Measurements from ENCODE around the gene DHX36.
A peak's percentile ranks its signal among the peaks of the same experiment; 100 is the strongest.

DHX36 gene, protein sequence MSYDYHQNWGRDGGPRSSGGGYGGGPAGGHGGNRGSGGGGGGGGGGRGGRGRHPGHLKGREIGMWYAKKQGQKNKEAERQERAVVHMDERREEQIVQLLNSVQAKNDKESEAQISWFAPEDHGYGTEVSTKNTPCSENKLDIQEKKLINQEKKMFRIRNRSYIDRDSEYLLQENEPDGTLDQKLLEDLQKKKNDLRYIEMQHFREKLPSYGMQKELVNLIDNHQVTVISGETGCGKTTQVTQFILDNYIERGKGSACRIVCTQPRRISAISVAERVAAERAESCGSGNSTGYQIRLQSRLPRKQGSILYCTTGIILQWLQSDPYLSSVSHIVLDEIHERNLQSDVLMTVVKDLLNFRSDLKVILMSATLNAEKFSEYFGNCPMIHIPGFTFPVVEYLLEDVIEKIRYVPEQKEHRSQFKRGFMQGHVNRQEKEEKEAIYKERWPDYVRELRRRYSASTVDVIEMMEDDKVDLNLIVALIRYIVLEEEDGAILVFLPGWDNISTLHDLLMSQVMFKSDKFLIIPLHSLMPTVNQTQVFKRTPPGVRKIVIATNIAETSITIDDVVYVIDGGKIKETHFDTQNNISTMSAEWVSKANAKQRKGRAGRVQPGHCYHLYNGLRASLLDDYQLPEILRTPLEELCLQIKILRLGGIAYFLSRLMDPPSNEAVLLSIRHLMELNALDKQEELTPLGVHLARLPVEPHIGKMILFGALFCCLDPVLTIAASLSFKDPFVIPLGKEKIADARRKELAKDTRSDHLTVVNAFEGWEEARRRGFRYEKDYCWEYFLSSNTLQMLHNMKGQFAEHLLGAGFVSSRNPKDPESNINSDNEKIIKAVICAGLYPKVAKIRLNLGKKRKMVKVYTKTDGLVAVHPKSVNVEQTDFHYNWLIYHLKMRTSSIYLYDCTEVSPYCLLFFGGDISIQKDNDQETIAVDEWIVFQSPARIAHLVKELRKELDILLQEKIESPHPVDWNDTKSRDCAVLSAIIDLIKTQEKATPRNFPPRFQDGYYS

GRCh38 chr3:154323891-154324738 lies at the start of gene DHX36:
TSS of gene DHX36 (minus strand) at chr3:154324487. CDS start at chr3:154324416, 71 bp downstream.
- peak; percentile 94 for DNase-seq

DNA sequence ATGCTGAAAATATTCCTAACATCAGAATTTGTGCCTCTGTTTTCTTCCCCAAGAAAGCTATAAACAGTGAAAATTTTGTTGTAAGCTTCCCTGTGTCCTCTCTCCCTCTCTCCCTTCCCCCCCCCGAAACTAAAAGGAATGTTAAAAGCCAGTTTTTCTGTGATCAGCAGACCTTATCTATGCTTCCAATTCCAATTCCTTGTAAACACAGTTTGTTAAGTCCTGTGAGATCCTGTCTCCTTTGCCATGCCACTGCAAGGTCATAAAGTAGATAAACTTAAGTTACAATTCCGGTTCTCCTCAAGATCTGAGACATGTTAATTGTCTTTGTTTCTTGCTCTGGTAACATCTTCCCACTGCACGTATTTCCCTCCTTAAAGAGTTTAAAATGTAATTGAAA lies 42.9 kb upstream of the DHX36 start:
- DNase-seq = no peak

GRCh38 chr3:154364849-154365248 lies 40.6 kb upstream of the DHX36 start:
- no peak for DNase-seq

DNA sequence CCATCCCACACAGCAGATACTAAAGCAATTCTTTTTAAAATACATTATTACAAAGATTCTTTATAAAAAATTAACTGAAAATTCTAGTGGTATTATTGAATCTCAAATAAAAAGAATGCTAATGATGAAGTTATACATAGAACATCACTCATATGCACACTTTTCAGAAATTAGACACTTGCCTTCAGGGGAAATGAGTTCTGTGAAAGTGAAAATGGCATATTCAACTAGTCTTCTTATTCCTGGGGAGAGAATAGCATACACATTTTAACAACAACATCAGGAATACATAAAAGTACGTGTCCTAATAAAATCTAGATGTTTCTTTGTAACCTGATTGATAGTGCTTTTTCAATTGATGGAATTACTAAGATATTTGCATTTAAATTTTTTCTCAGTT lies 36.8 kb upstream of the DHX36 start:
- DNase-seq = no peak

- DNase-seq = no peak
Measured at GRCh38 chr3:154356009-154356408, 31.7 kb upstream of the DHX36 start.

DNA sequence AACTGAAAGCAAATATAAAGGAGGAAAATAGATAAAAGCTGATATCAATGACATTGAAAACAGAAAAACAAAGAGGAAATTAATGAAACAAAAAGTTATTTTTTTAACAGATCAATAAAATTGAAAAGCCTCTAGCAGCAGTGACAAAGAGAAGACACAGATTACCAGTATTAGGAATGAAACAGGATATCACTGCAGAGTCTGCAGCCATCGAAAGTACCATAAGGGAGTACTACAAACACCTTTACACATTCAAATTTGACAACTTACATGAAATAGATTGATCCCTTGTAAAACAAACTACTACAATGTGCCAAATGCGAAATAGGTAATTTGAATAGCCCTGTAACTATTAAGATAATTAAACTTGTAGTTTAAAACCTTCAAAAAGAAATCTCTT lies 24.9 kb upstream of the DHX36 start:
- DNase-seq = no peak

- no peak for DNase-seq
Measured at GRCh38 chr3:154345422-154346122, 21.3 kb upstream of the DHX36 start.

DNA sequence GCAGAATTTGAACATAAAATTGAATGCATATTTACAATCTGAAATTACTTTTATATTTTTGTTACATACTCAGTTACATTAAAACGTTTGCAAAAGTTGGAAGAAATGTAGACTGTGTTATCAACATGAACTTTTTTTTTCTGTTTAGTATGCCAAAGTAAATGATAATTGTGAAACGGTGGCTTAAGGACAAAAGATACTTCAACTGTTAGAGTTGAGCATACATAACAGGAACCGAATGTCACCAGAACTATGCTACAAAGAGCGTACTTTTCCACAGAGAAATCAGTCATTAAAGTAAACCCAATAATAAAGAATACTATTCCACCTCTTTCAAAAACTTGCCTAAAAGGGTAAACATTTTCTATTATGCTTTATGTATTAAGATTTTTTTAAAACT lies 14.3 kb upstream of the DHX36 start:
- DNase-seq = no peak

DNA sequence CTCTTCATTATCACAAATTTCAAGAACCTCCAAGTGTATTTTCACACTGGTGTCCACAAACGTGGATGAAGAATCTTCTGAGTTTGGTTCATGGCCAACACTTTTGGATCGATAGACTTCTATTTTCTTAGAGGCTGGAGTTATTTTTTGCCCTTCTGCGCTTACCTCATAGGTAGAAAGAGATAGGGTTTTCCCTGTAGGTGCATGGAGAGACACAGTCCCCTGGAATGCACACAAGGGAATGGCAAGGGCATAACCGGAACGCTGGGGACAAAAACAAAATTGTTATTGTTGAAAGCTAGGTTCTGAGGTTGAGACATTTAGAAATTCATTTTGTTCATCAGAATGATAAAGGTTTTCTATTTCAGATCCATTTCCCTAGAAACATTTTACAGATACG lies 13.7 kb upstream of the DHX36 start:
- no peak for DNase-seq

DNA sequence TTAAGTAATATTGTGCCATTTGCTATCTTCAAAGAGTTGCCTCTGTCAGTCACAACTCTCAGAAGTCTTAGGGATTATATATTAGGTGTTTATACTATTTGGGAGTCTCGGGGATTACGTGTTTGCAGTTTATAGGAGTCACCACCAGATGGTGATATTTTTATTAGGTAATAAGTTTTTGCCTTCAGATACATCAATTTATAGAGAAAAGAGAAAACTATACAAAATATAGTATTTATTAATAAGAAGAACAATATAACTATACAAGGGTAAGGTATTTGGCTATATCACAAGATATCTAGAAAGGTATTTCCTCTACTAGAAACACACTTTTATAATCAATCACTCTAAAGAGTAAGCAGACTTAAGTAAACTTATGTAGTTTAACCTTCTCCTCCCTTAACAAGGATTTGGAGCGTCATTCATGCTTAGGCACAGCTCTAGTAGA lies 10.7 kb upstream of the DHX36 start:
- no peak for DNase-seq

DNA sequence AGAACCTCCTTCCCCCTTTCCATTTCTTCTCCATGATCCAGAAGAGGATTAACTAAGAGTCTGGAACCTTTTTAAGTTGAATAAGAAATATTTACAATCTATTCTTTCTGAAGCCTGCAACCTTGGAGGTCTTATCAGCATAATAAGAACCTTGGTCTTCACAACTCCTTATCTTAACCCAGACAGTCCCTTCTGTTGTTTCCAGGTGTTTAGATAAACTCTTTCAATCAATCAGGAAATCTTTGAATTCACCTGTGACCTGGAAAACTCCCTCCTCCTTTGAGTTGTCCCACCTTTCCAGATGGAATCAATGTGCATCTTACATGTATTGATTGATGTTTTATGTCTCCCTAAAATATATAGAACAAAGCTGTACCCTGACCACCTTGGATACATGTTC lies 3.6 kb upstream of the DHX36 start:
- DNase-seq = no peak

DNA sequence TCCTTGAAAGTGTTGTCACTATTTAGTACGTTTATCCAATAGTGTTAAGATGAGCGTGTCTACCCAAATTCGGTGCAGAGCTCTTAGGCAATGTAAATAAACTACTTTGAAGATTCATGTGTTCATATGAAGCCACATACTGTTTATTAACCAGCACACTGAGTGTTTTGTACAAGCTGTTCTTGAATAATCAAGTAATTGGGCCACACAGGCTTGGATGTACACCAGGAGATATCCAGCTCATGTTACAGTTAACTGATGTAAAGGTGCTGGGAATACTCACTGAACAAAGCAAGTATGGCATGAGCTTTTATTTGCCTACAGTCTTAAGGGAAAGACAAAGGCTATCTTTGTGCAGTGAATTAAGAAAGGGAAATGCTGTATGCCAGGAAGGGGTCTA lies 632 bp upstream of the DHX36 start:
- no peak for DNase-seq

- DNase-seq = no peak
Measured at GRCh38 chr3:154316974-154317767, 7.1 kb downstream of the DHX36 start.

DNA sequence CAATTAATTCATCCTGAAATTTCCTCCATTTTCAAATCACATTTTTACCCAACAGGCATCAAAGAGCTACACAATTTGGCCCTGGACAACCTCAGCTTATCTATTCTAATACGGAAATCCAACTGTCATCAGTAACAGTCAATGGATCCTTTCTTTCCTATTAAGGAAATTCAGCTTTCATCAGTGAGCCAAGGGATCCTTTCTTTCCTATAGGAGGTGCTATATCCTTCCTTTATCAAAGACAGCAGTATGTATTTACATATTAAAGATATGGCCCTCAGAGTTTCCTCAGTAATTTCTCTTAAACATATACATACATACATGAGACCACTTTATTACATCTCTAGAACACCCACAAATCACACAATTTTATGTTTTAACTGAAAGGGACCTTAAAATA lies 10.1 kb downstream of the DHX36 start:
- DNase-seq = no peak

- no peak for DNase-seq
Measured at GRCh38 chr3:154310840-154311239, 13.4 kb downstream of the DHX36 start.

- DNase-seq = no peak
Measured at GRCh38 chr3:154307363-154307762, 16.9 kb downstream of the DHX36 start.

DNA sequence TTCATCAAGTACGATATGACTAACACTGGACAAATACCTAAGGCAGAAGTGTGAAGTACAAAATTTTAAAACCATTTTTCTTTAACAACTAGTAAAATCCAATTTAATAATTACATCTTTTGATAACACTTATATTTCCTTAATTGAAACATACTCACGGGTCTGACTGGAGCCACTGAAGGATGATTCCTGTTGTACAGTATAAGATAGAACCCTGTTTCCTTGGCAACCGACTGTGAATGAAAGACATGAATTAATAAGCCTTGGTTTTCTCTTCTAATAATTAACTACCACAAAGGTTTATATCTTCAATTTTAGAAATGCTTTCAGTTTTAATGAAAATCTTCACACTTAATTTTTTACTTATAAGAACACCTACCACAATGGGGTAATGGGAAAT lies 19.4 kb downstream of the DHX36 start:
- DNase-seq = no peak

DNA sequence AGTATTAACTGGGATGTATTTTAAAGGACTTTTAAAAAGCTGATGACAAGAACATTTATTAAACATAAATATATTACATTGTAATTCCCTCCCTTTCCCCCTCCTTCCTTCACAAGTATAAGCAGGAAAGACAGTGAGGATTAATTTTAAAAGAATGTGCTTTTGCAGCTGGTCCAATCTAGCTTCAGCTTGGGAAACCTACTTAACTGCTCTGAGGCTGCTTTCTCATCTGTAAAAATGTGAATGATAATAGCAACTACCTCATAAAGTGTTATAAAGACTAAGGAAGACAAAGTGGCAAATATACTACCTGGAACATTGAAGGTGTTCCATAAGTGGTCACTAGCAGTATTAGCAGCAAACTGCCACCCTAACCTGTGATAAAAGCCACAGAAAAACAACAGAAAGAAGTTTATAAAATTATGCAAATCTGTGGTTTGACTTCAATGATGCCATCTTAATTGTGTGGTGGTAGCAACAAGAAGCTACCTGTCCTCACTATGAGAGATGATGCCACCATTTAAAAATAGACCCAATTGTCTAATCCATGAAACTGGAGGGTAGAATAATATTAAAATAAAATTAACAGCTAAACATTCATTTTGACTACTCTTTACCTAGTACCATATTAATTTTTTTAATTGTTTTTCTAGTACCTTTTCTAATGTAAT lies 20.0 kb downstream of the DHX36 start:
- DNase-seq = no peak

GRCh38 chr3:154301561-154301960 lies 22.7 kb downstream of the DHX36 start:
- no peak for DNase-seq

DNA sequence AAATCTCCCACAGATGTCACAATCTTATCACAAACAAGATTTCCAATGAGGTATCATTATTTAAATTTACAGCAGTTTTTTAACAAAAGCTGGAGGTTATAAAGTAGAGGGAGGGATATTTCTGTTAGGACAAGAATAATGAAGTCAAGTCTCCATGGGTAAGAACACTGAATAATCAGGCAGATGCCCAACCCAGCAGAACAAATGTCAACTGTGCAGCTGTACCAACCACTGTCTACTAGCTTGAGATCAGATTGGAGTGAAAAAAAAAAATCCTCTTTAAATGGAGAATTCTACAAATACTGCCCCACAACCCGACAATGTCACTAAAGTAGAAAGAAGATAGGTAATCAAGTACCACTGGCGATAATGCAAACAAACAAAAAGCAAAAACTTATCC lies 30.3 kb downstream of the DHX36 start:
- DNase-seq = no peak

- no peak for DNase-seq
Measured at GRCh38 chr3:154290187-154290586, 34.1 kb downstream of the DHX36 start.
